Measurements from ENCODE around the gene GALNTL6. TPM values are rescaled to one million over a fixed set of nuclear protein-coding genes. Genes with fewer than 3 reads are reported as not detected.

GALNTL6 gene
- total and polyA plus RNA-seq, 2 of the 4 experiments (the other 2 are of a cell fraction) = under 0.01 TPM; not detected in 1

GRCh38 chr4:172356016-172356415 is 542.8 kb downstream of the GALNTL6 start:
- Histone ChIP-seq H2BK20ac (ENCODE audit: low read depth, low read length) (no peak overlapping the region), H3K4ac (ENCODE audit: low read depth, low read length) (no peak overlapping the region), H3K4me2 (ENCODE audit: low read depth, low read length) (no peak overlapping the region), H4K20me1 (ENCODE audit: insufficient read depth, low read length) (no peaks in the 10 kb centered on the region), H4K5ac (ENCODE audit: low read depth, low read length) (no peak overlapping the region), H4K91ac (ENCODE audit: insufficient read depth, low read depth, low read length) (no peak overlapping the region), H4K8ac (ENCODE audit: low read depth in 2 of 2, low read length in 2 of 2) (no peak overlapping the region), H2BK5ac (ENCODE audit: low read depth, low read length, poor library complexity, severe bottlenecking) (no peak overlapping the region), H3K27me3 (ENCODE audit: control insufficient read depth, insufficient read depth, low read length) (no peaks in the 10 kb centered on the region), H3K9ac (ENCODE audit: low read depth, low read length) (no peak overlapping the region), H3K56ac (ENCODE audit: extremely low read depth, insufficient read depth, low read length) (no peak overlapping the region), H2BK120ac (ENCODE audit: low read depth, low read length) (no peak overlapping the region), H3K4me3 (ENCODE audit: insufficient read depth, low read depth, low read length) (no peak overlapping the region), H3K27ac (ENCODE audit: insufficient read depth, low read length) (no peak overlapping the region), H3K9me1 (ENCODE audit: insufficient read depth, low read length) (no peaks in the 10 kb centered on the region), H2AK9ac (replicated peaks; ENCODE audit: low read depth, low read length, poor library complexity) (no peak overlapping the region), H3K14ac (replicated peaks; ENCODE audit: low read depth, low read length) (no peak overlapping the region), H3K36me3 (ENCODE audit: control insufficient read depth, insufficient read depth, low read length) (no peaks in the 10 kb centered on the region), H2AK5ac (ENCODE audit: low read depth, low read length) (no peak overlapping the region), H2AFZ (replicated peaks; ENCODE audit: low read length, poor library complexity) (no peak overlapping the region), H3K4me1 (ENCODE audit: control insufficient read depth, insufficient read depth, low read length) (no peaks in the 10 kb centered on the region), H3K79me1 (ENCODE audit: low read depth in 1 of 2, low read length in 2 of 2) (no peaks in the 10 kb centered on the region), H2BK15ac (ENCODE audit: low read depth, low read length) (no peak overlapping the region), H3K23ac (ENCODE audit: low read depth, low read length) (no peak overlapping the region), H3K18ac (ENCODE audit: low read depth, low read length) (no peak overlapping the region), H3K9me3 (ENCODE audit: control insufficient read depth, insufficient read depth, low read length) (peaks cover 8% of the 10 kb centered on the region)
- dilution Hi-C loops (cut with HindIII; ENCODE audit: low sequenced_read_pairs, unreplicated experiment) = no loop called here
- ChIA-PET CTCF (no interaction called here), POLR2A (ENCODE audit: unreplicated experiment) (no interaction called here)
- TF ChIP-seq ELK1 (IDR thresholded peaks at IDR 0.05; ENCODE audit: borderline replicate concordance, low read depth, low read length) (no peak), SMC3 (IDR thresholded peaks at IDR 0.05; ENCODE audit: low read depth, low read length) (no peak), MXI1 (IDR thresholded peaks at IDR 0.05; ENCODE audit: borderline replicate concordance, low read depth, low read length) (no peak), FOS (IDR thresholded peaks at IDR 0.05; ENCODE audit: low read depth, low read length) (no peak)
- intact Hi-C loops (cut with micrococcal nuclease) = no loop called here
- in situ Hi-C loops (cut with MboI; ENCODE audit: low sequenced_read_pairs) = no loop called here
- no TSS peak for BruUV-seq (replicated peaks)
- WGBS, 2 experiments (ENCODE audit: extremely low coverage in 2 of 2, insufficient read length in 1 of 2) = no CpG with 5 or more reads among the region's 1 CpG
- ATAC-seq (ENCODE audit: low read depth) = no peak
- no peak for DNase-seq
